Effector CD4-positive, alpha-beta T cell (primary cell): ENCODE data around the gene SH3RF1.

ENCODE experiments used
- DNase-seq: peaks from one replicate; pipeline ENCODE4 v3.0.0-alpha.2; 2020

Gene SH3RF1

GRCh38 chr4:169098969-169099690 is 171.6 kb downstream of the SH3RF1 start:
- no peak for DNase-seq

- DNase-seq = no peak
Observed at GRCh38 chr4:169098532-169098931, 172.2 kb downstream of the SH3RF1 start.

GRCh38 chr4:169098054-169098497 is 172.7 kb downstream of the SH3RF1 start:
- no peak for DNase-seq

- DNase-seq = no peak
Observed at GRCh38 chr4:169096221-169096620, 174.5 kb downstream of the SH3RF1 start.

GRCh38 chr4:169094656-169095231 is 176.0 kb downstream of the SH3RF1 start:
- DNase-seq = no peak

GRCh38 chr4:169092889-169093522 is 177.8 kb downstream of the SH3RF1 start:
- no peak for DNase-seq

- no peak for DNase-seq
Observed at GRCh38 chr4:169090484-169091215, 180.1 kb downstream of the SH3RF1 start.

GRCh38 chr4:169089004-169089403 is 181.8 kb downstream of the SH3RF1 start:
- no peak for DNase-seq

- no peak for DNase-seq
Observed at GRCh38 chr4:169084954-169085353, 185.8 kb downstream of the SH3RF1 start.

- DNase-seq = no peak
Observed at GRCh38 chr4:169080981-169081380, 189.8 kb downstream of the SH3RF1 start.

- DNase-seq = no peak
Observed at GRCh38 chr4:169079942-169080827, 190.6 kb downstream of the SH3RF1 start.

- no peak for DNase-seq
Observed at GRCh38 chr4:169074117-169074516, 196.6 kb downstream of the SH3RF1 start.

GRCh38 chr4:169071747-169072146 is 199.0 kb downstream of the SH3RF1 start:
- no peak for DNase-seq

GRCh38 chr4:169070895-169071218 is 199.9 kb downstream of the SH3RF1 start:
- no peak for DNase-seq

- DNase-seq = no peak
Observed at GRCh38 chr4:169070071-169070894, 200.5 kb downstream of the SH3RF1 start.

- DNase-seq = no peak
Observed at GRCh38 chr4:169068423-169068822, 202.3 kb downstream of the SH3RF1 start.

- no peak for DNase-seq
Observed at GRCh38 chr4:169066934-169067333, 203.8 kb downstream of the SH3RF1 start.

GRCh38 chr4:169064296-169064695 is 206.5 kb downstream of the SH3RF1 start:
- no peak for DNase-seq

- no peak for DNase-seq
Observed at GRCh38 chr4:169063441-169063840, 207.3 kb downstream of the SH3RF1 start.

- DNase-seq = no peak
Observed at GRCh38 chr4:169062897-169063244, 207.9 kb downstream of the SH3RF1 start.

GRCh38 chr4:169061386-169061785 is 209.4 kb downstream of the SH3RF1 start:
- DNase-seq = no peak
